Heart left ventricle (tissue), 13 donors: ENCODE measurements around the gene SPG11.
"Not testable (repeated sequence)": the region's sequence is repeated elsewhere in the genome, so short reads cannot be mapped to it uniquely, and the experiment has no call there.

ENCODE experiments used
- CTCF ChIP-seq, 12 donors: fragments of 200-600 bp; sonication (generic) in 4 of 12; IDR thresholded peaks; one replicate each; pipeline versions ENCODE4 v1.5.0 to v1.8.0; 2018 to 2022; ENCODE audit warnings: antibody characterized with exemption in 12 of 12, mild to moderate bottlenecking in 5 of 12
- POLR2A ChIP-seq, 2 donors: fragments of 450-650 bp; IDR thresholded peaks; one replicate each; pipeline ENCODE4 v1.6.1; 2017; ENCODE audit warnings: antibody characterized with exemption in 2 of 2, mild to moderate bottlenecking in 2 of 2, moderate library complexity in 2 of 2
- donor health status: ischemic (EF 13 %, LVEDD 7.1; RV severe dilation, severe dysfunction).
- donor health status: DM: no; HTN: yes; CAD: no.
- donor health status: DM: no; HTN: no; CAD: no.
- donor health status: ischemic (EF 25% LVEDD 6.9; RV normal size, moderate dysfunction).
- donor health status: ischemic (EF 25% LVEDD 5.7; RV mildly dilated, moderate dysfunction).
- donor health status: ischemic (EF 35%, LVEDD 5.7; RV mildly dilated, moderate dysfunction).
- donor health status: nonischemic (EF 11% LVEDD 7.7; RV severe dilation, severe dysfunction).
- donor health status: DM: yes; HTN: yes; CAD: no.
- donor health status: PGD.
- donor health status: ischemic (EF 29% LVEDD 5.4; RV normal size, mild dysfunction).
- donor health status: nonischemic (EF 23%, LVEDD 6.1; RV moderate dilation, normal function).

DNA sequence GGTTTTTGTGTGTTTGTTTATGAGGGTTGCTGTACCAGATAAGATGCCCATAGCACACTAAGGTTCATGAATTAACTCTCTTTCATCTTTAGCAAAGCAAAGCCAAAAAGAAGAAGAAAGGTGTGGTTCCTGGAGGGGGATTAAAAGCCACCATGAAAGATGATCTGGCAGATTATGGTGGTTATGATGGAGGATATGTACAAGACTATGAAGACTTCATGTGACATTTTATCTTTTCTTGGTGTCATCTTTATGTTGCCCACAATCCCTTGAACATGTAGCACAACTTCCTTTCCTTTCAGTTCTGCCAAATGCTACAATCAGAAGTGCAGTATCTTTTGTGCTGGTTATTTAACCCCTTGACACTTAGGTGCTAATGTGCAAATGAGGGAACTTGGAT lies 102.5 kb downstream of the SPG11 start:
- TF ChIP-seq CTCF, POLR2A (IDR thresholded peaks at IDR 0.05): not testable (repeated sequence)
